Ovary (tissue), 3 donors: Measurements from ENCODE around the gene HSPA12B.

Source experiments
- CTCF ChIP-seq, 3 donors: fragments of 450-650 bp in 2 of 3; fragments of 200-600 bp in 1 of 3; IDR thresholded peaks; one replicate each; pipeline versions ENCODE4 v1.5.1 to v1.8.0; 2016 to 2022; ENCODE audit warnings: antibody characterized with exemption in 3 of 3, mild to moderate bottlenecking in 1 of 3
- EP300 ChIP-seq: sonication (generic); formaldehyde crosslinking; IDR thresholded peaks from one replicate; pipeline ENCODE4 v1.6.1; 2017; ENCODE audit warnings: antibody characterized with exemption
- POLR2A ChIP-seq: fragments of 450-650 bp; IDR thresholded peaks from one replicate; pipeline ENCODE4 v1.6.1; 2017; ENCODE audit warnings: antibody characterized with exemption, mild to moderate bottlenecking, moderate library complexity
- donor health status: DM: no; HTN: no; CAD: no.

GRCh38 chr20:3741836-3742458, 9.5 kb downstream of the HSPA12B start:
- TF ChIP-seq POLR2A, result no peak
- TF ChIP-seq CTCF (IDR thresholded peaks at IDR 0.05), result no peak
- TF ChIP-seq EP300, result no peak
